Heart right ventricle (tissue), 16 donors: Measurements from ENCODE around the gene NANP. TPM values are rescaled to one million over a fixed set of nuclear protein-coding genes. Genes with fewer than 3 reads are reported as not detected.

ENCODE experiments used
- ATAC-seq, 8 donors: fragments of 200-7000 bp; cut with Tn5 transposase; one replicate each; pipeline ENCODE4 v1.9.1; 2020; ENCODE audit warnings: mild to moderate bottlenecking in 8 of 8, moderate library complexity in 8 of 8, moderate number of reproducible peaks in 1 of 8
- DNase-seq, 2 donors: peaks; one replicate each; pipeline ENCODE4 v3.0.0-alpha.2; 2020
- H3K27ac ChIP-seq, 10 donors: fragments of 200-600 bp; sonication (generic) in 2 of 10; one replicate each; pipeline versions ENCODE4 v1.5.0 to v1.8.0; 2020 to 2022; ENCODE audit warnings: mild to moderate bottlenecking in 3 of 10
- H3K27me3 ChIP-seq, 7 donors: fragments of 200-600 bp; one replicate each; pipeline ENCODE4 v1.8.0; 2021 to 2022; ENCODE audit warnings: mild to moderate bottlenecking in 2 of 7
- H3K36me3 ChIP-seq, 9 donors: fragments of 200-600 bp; sonication (generic) in 1 of 9; one replicate each; pipeline versions ENCODE4 v1.5.0 to v1.8.0; 2020 to 2022; ENCODE audit warnings: mild to moderate bottlenecking in 2 of 9
- H3K4me1 ChIP-seq, 9 donors: fragments of 200-600 bp; sonication (generic) in 1 of 9; one replicate each; pipeline versions ENCODE4 v1.5.0 to v1.8.0; 2020 to 2022; ENCODE audit warnings: mild to moderate bottlenecking in 4 of 9
- H3K4me3 ChIP-seq, 10 donors: fragments of 200-600 bp; sonication (generic) in 2 of 10; one replicate each; pipeline versions ENCODE4 v1.5.0 to v1.8.0; 2020 to 2022; ENCODE audit warnings: mild to moderate bottlenecking in 7 of 10, moderate library complexity in 2 of 10
- H3K9me3 ChIP-seq, 11 donors: fragments of 200-600 bp in 10 of 11; sonication (generic) in 2 of 11; one replicate each; pipeline versions ENCODE4 v1.5.0 to v1.8.0; 2013 to 2022; ENCODE audit warnings: mild to moderate bottlenecking in 2 of 11, control low read depth in 1 of 11, moderate library complexity in 1 of 11
- CTCF ChIP-seq, 9 donors: fragments of 200-600 bp; sonication (generic) in 2 of 9; IDR thresholded peaks; one replicate each; pipeline versions ENCODE4 v1.5.0 to v1.8.0; 2021 to 2022; ENCODE audit warnings: antibody characterized with exemption in 9 of 9, mild to moderate bottlenecking in 5 of 9, moderate library complexity in 1 of 9
- WGBS, 2 donors: extraction: QIAGEN DNeasy Blood & Tissue Kit; methylation state at CpG; one replicate each; pipeline ENCODE4 v1.1.7; 2013; ENCODE audit warnings: inconsistent platforms in 1 of 2; 5-methylcytosine and 5-hydroxymethylcytosine counted together
- intact Hi-C, 10 donors: fragments of 100-400 bp; cut with DNase I; formaldehyde crosslinking; loops; one replicate each; pipeline versions ENCODE4 v1.11.1 to v1.14.2; 2022
- polyA plus RNA-seq, 2 donors: library from polyadenylated mRNA; stranded (reverse); fragments of 200-250 nt; gene quantifications; one replicate each; pipeline ENCODE4 v1.2.3, GENCODE V29; 2013
- total RNA-seq, 10 donors: library from RNA; stranded (reverse); fragmentation: NEBNext Ultra II Directional in 3 of 10; extraction: Animal tissue kit (Norgen Biotek cat#: 25700) in 3 of 10; gene quantifications; one replicate each; pipeline versions ENCODE4 v1.2.1 to v1.2.4, GENCODE V29; 2021 to 2023
- donor health status: Arrhythmogenic right ventricular cardiomyopathy.
- donor health status: ischemic (EF 13 %, LVEDD 7.1; RV severe dilation, severe dysfunction).
- donor health status: healthy with polysubstance abuse.
- donor health status: DM: no; HTN: yes; CAD: no.
- donor health status: DM: no; HTN: no; CAD: no.
- donor health status: ischemic (EF 25% LVEDD 6.9; RV normal size, moderate dysfunction).
- donor health status: ischemic (EF 25% LVEDD 5.7; RV mildly dilated, moderate dysfunction).
- donor health status: healthy.
- donor health status: DM: yes; HTN: yes; CAD: no.
- donor health status: Ischemic cardiomyopathy.
- donor health status: ischemic (EF 35%, LVEDD 5.7; RV mildly dilated, moderate dysfunction).
- donor health status: nonischemic (EF 11% LVEDD 7.7; RV severe dilation, severe dysfunction).
- donor health status: DM: yes; HTN: yes; CAD: no.
- donor health status: PGD.
- donor health status: ischemic (EF 29% LVEDD 5.4; RV normal size, mild dysfunction).
- donor health status: nonischemic (EF 23%, LVEDD 6.1; RV moderate dilation, normal function).

Gene NANP
- total and polyA plus RNA-seq, 12 donors, result 1.7 to 6.2 (median 2.9) TPM

DNA sequence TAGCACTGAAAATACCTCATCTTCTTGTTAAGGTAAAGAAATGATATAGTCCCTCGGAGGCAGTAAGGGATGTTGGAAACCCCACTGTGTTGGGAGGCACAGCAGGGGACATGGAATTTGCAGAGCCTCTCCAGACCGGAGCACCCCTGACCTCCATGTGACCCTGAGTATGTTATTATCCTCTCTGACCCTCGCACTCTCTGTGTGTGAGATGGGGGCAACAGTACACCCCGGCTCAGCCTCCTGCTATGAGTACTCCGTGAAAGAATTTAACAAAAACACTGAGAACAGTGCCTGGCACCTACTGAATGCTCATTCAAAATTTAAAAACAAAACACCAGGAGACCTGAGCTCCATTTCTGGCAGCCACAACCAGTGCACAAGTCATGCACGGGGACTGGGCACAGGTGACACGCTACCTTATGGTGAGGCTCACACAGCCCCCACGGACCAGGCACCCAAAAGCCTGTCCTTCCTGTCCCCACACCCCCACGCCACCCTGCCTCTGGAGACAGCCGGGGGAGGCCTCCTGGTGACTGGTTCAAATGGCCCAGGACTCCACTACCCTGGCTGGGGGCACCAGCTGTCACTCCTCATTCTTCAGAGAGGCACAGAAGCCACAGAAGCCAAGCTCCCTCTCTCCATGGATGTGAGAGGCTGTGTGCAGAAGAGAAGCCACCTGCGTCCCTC is 44.6 kb downstream of the NANP start:
- Histone ChIP-seq H3K9me3 (no peaks in the 10 kb centered on the region), H3K4me1 (peaks cover 0 to 4% (median under 1%) of the 10 kb centered on the region in 9 donors), H3K36me3 (no peaks in the 10 kb centered on the region), H3K27ac (no peak overlapping the region), H3K4me3 (no peak overlapping the region), H3K27me3 (peaks cover 0 to 26% (median 12%) of the 10 kb centered on the region in 7 donors)
- no peak for DNase-seq
- intact Hi-C loops, result loop anchor here in 1 of 10 donors (10.0 kb wide), 1 partner anchor 66 kb away; no protein-coding TSS in a partner anchor
- 71 to 77% methylated on average over 11 of the region's 11 CpGs for WGBS, 2 donors
- TF ChIP-seq CTCF (IDR thresholded peaks at IDR 0.05), result no peak
- ATAC-seq, result no peak

- intact Hi-C loops, result loop anchor here in 1 of 10 donors (10.0 kb wide), 1 partner anchor 68 kb away; no protein-coding TSS in a partner anchor
- Histone ChIP-seq H3K27ac (no peak overlapping the region), H3K9me3 (no peaks in the 10 kb centered on the region), H3K4me1 (no peaks in the 10 kb centered on the region), H3K36me3 (no peaks in the 10 kb centered on the region), H3K27me3 (peaks cover 0 to 9% (median 0%) of the 10 kb centered on the region in 7 donors), H3K4me3 (no peak overlapping the region)
- 82 to 83% methylated on average over 16 of the region's 16 CpGs for WGBS, 2 donors
- no peak for ATAC-seq
- DNase-seq, result no peak
- TF ChIP-seq CTCF (IDR thresholded peaks at IDR 0.05), result no peak
These were observed 46.9 kb downstream of the NANP start for GRCh38 chr20:25576783-25577530.

- ATAC-seq, result no peak
These were observed 49.4 kb downstream of the NANP start for GRCh38 chr20:25574411-25574810.

More at GRCh38 chr20:25574411-25574810, 49.4 kb downstream of the NANP start:
- WGBS, 2 donors, result 59 to 62% methylated on average over 3 of the region's 3 CpGs
- Histone ChIP-seq H3K9me3 (no peaks in the 10 kb centered on the region), H3K4me3 (no peak overlapping the region), H3K27ac (no peak overlapping the region), H3K27me3 (no peaks in the 10 kb centered on the region), H3K36me3 (no peaks in the 10 kb centered on the region), H3K4me1 (no peaks in the 10 kb centered on the region)
- TF ChIP-seq CTCF (IDR thresholded peaks at IDR 0.05), result no peak
- intact Hi-C loops, result loop anchor here in 1 of 10 donors (10.0 kb wide), 1 partner anchor 70 kb away; no protein-coding TSS in a partner anchor
- no peak for DNase-seq
